ENCODE measurements around the gene ARRB2. TPM values are rescaled to one million over a fixed set of nuclear protein-coding genes. Genes with fewer than 3 reads are reported as not detected.

The ARRB2 gene
- total and polyA plus RNA-seq, 2 of the 13 experiments (the other 11 are each of a cell fraction or from before 2014, with no cell fraction given): 21.5 to 49.2 TPM

- peak; percentile 23; the same call in 1 of the 2 replicates for TF ChIP-seq PAXIP1 (CRISPR knock-in tag; conservative IDR thresholded peaks at IDR 0.05)
Observed at GRCh38 chr17:4751932-4752331, 41.5 kb downstream of the ARRB2 start (continued).

GRCh38 chr17:4753392-4753791 lies 43.0 kb downstream of the ARRB2 start:
- no peak for TF ChIP-seq ZNF317 (CRISPR knock-in tag; IDR thresholded peaks at IDR 0.05)
- TF ChIP-seq PRDM10 (CRISPR knock-in tag; IDR thresholded peaks at IDR 0.05; ENCODE audit: low read depth): no peak
- 92% methylated on average over 1 of the region's 1 CpG for WGBS (ENCODE audit: low lambda C conversion rate)
- in situ Hi-C loops (cut with HindIII; ENCODE audit: extremely low pct_ligation_motif_present, low pct_unique_long_range_greater_than_20kb): no loop called here
- no peak overlapping the region for H3K9ac ChIP-seq (ENCODE audit: insufficient read depth, low read depth, low read length)
- CTCF ChIA-PET (ENCODE audit: low intra/inter-chr PET ratio, low total read pairs): no interaction called here
- H3K27me3 ChIP-seq (ENCODE audit: control insufficient read depth in 1 of 2, insufficient read depth in 2 of 2, low read length in 2 of 2): no peaks in the 10 kb centered on the region
- no peaks in the 10 kb centered on the region for H3K36me3 ChIP-seq (replicated peaks in 1 of 2; ENCODE audit: control insufficient read depth in 1 of 2, insufficient read depth in 2 of 2, low read length in 2 of 2)
- no peak overlapping the region for H3K27ac ChIP-seq (ENCODE audit: extremely low read length, insufficient read depth, low read length)
- no peak overlapping the region for H3K4me2 ChIP-seq (ENCODE audit: low read depth, low read length)
- intact Hi-C loops (cut with micrococcal nuclease; ENCODE audit: unreplicated experiment): no loop called here
- BruUV-seq (replicated peaks): no TSS peak
- ATAC-seq (no peak), DNase-seq (ENCODE audit: low spot score) (no peak), FAIRE-seq (no peak)
- no peaks in the 10 kb centered on the region for H3K79me2 ChIP-seq (ENCODE audit: insufficient read depth, low read length)
- H2AFZ ChIP-seq (ENCODE audit: low read length): no peak overlapping the region
- no peaks in the 10 kb centered on the region for H3K9me3 ChIP-seq (ENCODE audit: low read length)
- H3K4me3 ChIP-seq (replicated peaks in 1 of 3; ENCODE audit: insufficient read depth in 1 of 3, low read depth in 2 of 3, low read length in 3 of 3): no peak overlapping the region
- no peaks in the 10 kb centered on the region for H4K20me1 ChIP-seq (ENCODE audit: insufficient read depth, low read length)
- POLR2A ChIA-PET: interaction anchor here (1.2 to 2.5 kb wide), 2 partner anchors 32 to 37 kb away, joined by 3 to 8 read pairs; no protein-coding TSS in a partner anchor
- H3K4me1 ChIP-seq (ENCODE audit: insufficient read depth, low read length): peaks cover 56% of the 10 kb centered on the region

Data from HepG2 (cell line).